ENCODE results near the gene SF1. TPM values are rescaled to one million over a fixed set of nuclear protein-coding genes. Genes with fewer than 3 reads are reported as not detected.

The SF1 gene
- total RNA-seq, 2 donors from 2014 or later: 331 to 399 TPM

DNA sequence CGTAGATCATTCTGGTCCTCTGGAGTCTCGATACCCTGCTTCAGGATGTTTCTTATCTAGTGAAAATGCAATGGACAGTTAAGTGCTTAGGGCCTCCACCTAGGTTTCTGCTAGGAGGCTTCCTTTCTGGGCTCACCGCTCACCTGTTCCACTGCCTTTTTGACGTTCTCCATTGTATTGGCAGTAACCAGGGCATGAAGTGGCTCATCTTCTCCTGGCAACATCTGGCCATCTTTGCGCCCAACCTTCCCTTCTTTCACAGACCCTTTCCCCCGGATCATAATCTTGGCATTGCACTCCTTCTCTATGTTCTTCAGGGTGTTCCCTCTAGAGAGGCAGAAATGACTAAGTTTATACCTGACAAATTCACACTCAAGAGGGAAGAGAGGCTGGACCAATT is 9.1 kb downstream of the SF1 start:
- Histone ChIP-seq H3K4me1 (ENCODE audit: control insufficient read depth, insufficient read depth, low read length) (peaks cover 7% of the 10 kb centered on the region), H3K9ac (ENCODE audit: extremely low read depth, low read length, poor library complexity, severe bottlenecking) (no peak overlapping the region), H3K36me3 (ENCODE audit: control insufficient read depth, insufficient read depth, low read length) (peaks cover 91% of the 10 kb centered on the region), H3K9me3 (ENCODE audit: control insufficient read depth, low read length) (no peaks in the 10 kb centered on the region), H3K27me3 (ENCODE audit: control insufficient read depth, insufficient read depth, low read length, poor library complexity, severe bottlenecking) (no peaks in the 10 kb centered on the region), H3K4me3 (ENCODE audit: low read length) (no peak overlapping the region), H3K27ac (ENCODE audit: low read depth, low read length) (no peak overlapping the region)
- DNase-seq: no peak
- 94 to 98% methylated on average over 5 to 6 of the region's 6 CpGs for WGBS, 2 experiments (ENCODE audit: insufficient coverage in 1 of 2, insufficient read length in 1 of 2)
- peaks cover 92% of the 10 kb centered on the region for H3K36me3 Mint-ChIP-seq (ENCODE audit: low read depth)
- H3K27ac Mint-ChIP-seq: peak overlapping the region; percentile 60
- no peaks in the 10 kb centered on the region for H3K9me3 Mint-ChIP-seq
- TF ChIP-seq, protein P1, sequence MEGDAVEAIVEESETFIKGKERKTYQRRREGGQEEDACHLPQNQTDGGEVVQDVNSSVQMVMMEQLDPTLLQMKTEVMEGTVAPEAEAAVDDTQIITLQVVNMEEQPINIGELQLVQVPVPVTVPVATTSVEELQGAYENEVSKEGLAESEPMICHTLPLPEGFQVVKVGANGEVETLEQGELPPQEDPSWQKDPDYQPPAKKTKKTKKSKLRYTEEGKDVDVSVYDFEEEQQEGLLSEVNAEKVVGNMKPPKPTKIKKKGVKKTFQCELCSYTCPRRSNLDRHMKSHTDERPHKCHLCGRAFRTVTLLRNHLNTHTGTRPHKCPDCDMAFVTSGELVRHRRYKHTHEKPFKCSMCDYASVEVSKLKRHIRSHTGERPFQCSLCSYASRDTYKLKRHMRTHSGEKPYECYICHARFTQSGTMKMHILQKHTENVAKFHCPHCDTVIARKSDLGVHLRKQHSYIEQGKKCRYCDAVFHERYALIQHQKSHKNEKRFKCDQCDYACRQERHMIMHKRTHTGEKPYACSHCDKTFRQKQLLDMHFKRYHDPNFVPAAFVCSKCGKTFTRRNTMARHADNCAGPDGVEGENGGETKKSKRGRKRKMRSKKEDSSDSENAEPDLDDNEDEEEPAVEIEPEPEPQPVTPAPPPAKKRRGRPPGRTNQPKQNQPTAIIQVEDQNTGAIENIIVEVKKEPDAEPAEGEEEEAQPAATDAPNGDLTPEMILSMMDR (conservative IDR thresholded peaks at IDR 0.05): no peak
- no peaks in the 10 kb centered on the region for H3K27me3 Mint-ChIP-seq (ENCODE audit: insufficient read depth)
- H3K4me1 Mint-ChIP-seq: peaks cover 14% of the 10 kb centered on the region
- no peak overlapping the region for H3K4me3 Mint-ChIP-seq

DNA sequence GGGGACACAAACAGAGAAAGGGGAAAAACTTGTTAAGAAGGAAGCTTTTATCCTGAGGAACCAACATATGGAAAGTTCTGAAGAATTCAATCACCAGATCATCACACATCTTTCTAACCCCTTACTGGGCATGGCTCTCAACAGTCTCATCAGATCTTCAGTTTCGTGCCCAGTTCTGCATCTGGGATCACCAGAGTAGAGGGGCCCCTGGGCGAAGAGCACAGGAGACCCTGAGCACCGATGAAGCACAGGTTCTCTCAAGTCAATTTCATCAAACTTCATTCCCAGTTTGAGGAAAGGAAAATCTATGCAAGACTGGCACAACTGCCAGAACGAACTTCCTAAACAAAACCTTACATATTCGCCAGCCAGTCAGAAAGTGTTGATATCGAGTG is 10.0 kb downstream of the SF1 start:
- Mint-ChIP-seq H3K27ac (peak overlapping the region; percentile 30), H3K4me1 (peaks cover 23% of the 10 kb centered on the region), H3K9me3 (no peaks in the 10 kb centered on the region), H3K36me3 (ENCODE audit: low read depth) (peaks cover 90% of the 10 kb centered on the region), H3K4me3 (no peak overlapping the region), H3K27me3 (ENCODE audit: insufficient read depth) (no peaks in the 10 kb centered on the region)
- H3K4me3 ChIP-seq (ENCODE audit: low read length): no peak overlapping the region
- WGBS, 2 experiments (ENCODE audit: insufficient coverage in 1 of 2, insufficient read length in 1 of 2): 95 to 96% methylated on average over 6 of the region's 6 CpGs
- H3K36me3 ChIP-seq (ENCODE audit: control insufficient read depth, insufficient read depth, low read length): peaks cover 91% of the 10 kb centered on the region
- H3K27ac ChIP-seq (ENCODE audit: low read depth, low read length): no peak overlapping the region
- no peaks in the 10 kb centered on the region for H3K9me3 ChIP-seq (ENCODE audit: control insufficient read depth, low read length)
- no peak for DNase-seq
- H3K27me3 ChIP-seq (ENCODE audit: control insufficient read depth, insufficient read depth, low read length, poor library complexity, severe bottlenecking): no peaks in the 10 kb centered on the region
- no peak overlapping the region for H3K9ac ChIP-seq (ENCODE audit: extremely low read depth, low read length, poor library complexity, severe bottlenecking)
- H3K4me1 ChIP-seq (ENCODE audit: control insufficient read depth, insufficient read depth, low read length): peaks cover 13% of the 10 kb centered on the region
- TF ChIP-seq, protein P1 (conservative IDR thresholded peaks at IDR 0.05): no peak

DNA sequence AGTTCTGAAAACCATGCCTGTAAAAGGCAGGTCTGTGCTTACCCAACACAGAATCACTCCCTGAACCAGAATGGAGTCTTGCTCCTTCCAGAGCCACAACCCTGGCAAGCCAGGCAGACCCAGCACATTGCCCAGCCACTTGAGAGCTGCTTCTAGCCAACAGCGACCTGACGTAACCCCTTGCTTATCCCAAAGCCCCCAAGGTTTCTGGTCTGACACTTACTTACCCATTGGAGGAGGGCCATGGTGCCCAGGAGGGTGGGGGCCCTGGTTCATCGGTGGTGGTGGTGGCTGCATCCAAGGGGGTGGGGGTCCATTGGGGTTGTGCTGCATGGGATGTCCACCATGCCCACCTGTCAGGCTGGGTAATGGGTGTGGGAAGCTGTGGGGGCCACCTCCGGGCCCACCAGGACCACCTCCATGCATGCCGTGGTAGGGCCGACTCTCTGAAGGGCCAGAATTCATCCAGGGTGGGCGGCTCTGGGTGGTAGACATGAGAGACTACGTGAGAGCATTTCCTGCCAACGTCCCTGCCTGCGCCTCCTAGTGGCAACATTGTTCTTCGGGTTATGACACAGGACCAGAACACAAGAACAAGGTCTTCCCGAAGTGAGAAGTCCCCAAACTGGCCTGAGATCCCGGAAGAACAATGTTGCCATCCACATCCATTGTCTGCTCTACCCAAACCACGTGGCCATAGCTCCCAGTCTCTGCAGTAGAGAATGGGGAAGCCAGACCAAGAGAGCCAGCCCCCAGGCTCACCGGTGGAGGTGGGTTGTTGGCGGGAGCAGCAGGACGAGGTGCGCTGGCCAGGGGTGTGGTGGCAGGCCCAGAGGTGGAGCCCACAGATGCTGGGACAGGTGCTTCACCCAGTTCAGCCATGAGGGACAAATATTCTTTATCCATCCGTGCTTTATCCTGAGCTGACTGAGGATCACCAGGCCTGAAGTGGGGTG is 10.7 kb downstream of the SF1 start:
- peaks cover 89% of the 10 kb centered on the region for H3K36me3 Mint-ChIP-seq (ENCODE audit: low read depth)
- no peak overlapping the region for H3K9ac ChIP-seq (ENCODE audit: extremely low read depth, low read length, poor library complexity, severe bottlenecking)
- H3K4me1 Mint-ChIP-seq: peaks cover 30% of the 10 kb centered on the region
- H3K9me3 Mint-ChIP-seq: no peaks in the 10 kb centered on the region
- no peaks in the 10 kb centered on the region for H3K27me3 Mint-ChIP-seq (ENCODE audit: insufficient read depth)
- no peak overlapping the region for H3K4me3 Mint-ChIP-seq
- H3K27me3 ChIP-seq (ENCODE audit: control insufficient read depth, insufficient read depth, low read length, poor library complexity, severe bottlenecking): no peaks in the 10 kb centered on the region
- peak overlapping the region; percentile 9 for H3K27ac ChIP-seq (ENCODE audit: low read depth, low read length)
- no peak overlapping the region for H3K4me3 ChIP-seq (ENCODE audit: low read length)
- H3K36me3 ChIP-seq (ENCODE audit: control insufficient read depth, insufficient read depth, low read length): peaks cover 91% of the 10 kb centered on the region
- WGBS, 2 experiments (ENCODE audit: insufficient coverage in 1 of 2, insufficient read length in 1 of 2): 67 to 81% methylated on average over 8 to 19 of the region's 19 CpGs
- no peaks in the 10 kb centered on the region for H3K9me3 ChIP-seq (ENCODE audit: control insufficient read depth, low read length)
- H3K27ac Mint-ChIP-seq: peak overlapping the region; percentile 84
- peaks cover 13% of the 10 kb centered on the region for H3K4me1 ChIP-seq (ENCODE audit: control insufficient read depth, insufficient read depth, low read length)
- peak; percentile 96 for DNase-seq
- TF ChIP-seq, protein P1 (conservative IDR thresholded peaks at IDR 0.05): peak; percentile 92

Data from endodermal cell (in vitro differentiated cells).